ENCODE results near the gene GDF10.

- TF ChIP-seq CTCF (IDR thresholded peaks at IDR 0.05): no peak
- TF ChIP-seq ZFX (IDR thresholded peaks at IDR 0.05; ENCODE audit: borderline replicate concordance): no peak
Measured at GRCh38 chr10:47282005-47282656, 17.9 kb upstream of the GDF10 start.
